Muscle of leg (tissue), 16 donors: ENCODE data around the gene DBI. TPM values are rescaled to one million over a fixed set of nuclear protein-coding genes. Genes with fewer than 3 reads are reported as not detected.

Experiments used
- DNase-seq: peaks from one replicate; pipeline ENCODE4 v3.0.0; 2013
- H3K27ac ChIP-seq: one replicate; pipeline ENCODE4 v1.5.1; 2013; ENCODE audit warnings: mild to moderate bottlenecking, low read length, control low read depth
- H3K27me3 ChIP-seq: one replicate; pipeline ENCODE4 v1.6.1; 2013; ENCODE audit warnings: low read length; ENCODE audit not compliant: control insufficient read depth, insufficient read depth
- H3K36me3 ChIP-seq: one replicate; pipeline ENCODE4 v1.6.1; 2013; ENCODE audit warnings: low read length; ENCODE audit not compliant: control insufficient read depth, insufficient read depth
- H3K4me1 ChIP-seq: one replicate; pipeline ENCODE4 v1.6.1; 2013; ENCODE audit warnings: low read length; ENCODE audit not compliant: control insufficient read depth, insufficient read depth
- H3K4me3 ChIP-seq: one replicate; pipeline ENCODE4 v1.5.1; 2013; ENCODE audit warnings: low read length, control low read depth
- H3K9me3 ChIP-seq: replicated peaks from 2 replicates; pipeline ENCODE4 v1.6.1; 2013; ENCODE audit warnings: low read depth, low read length; ENCODE audit not compliant: control insufficient read depth
- WGBS: methylation state at CpG from one replicate; pipeline ENCODE4 v1.1.5; 2013; ENCODE audit warnings: missing lambda C conversion rate; ENCODE audit not compliant: insufficient coverage; 5-methylcytosine and 5-hydroxymethylcytosine counted together
- long read RNA-seq, 11 donors: transcript quantifications; one replicate each; lab custom pipeline, GENCODE V29; 2026
- polyA plus RNA-seq, 8 donors: library from polyadenylated mRNA; unstranded; fragments of 120-200 nt; gene quantifications; one replicate each; pipeline versions ENCODE4 v1.2.1 to v1.2.3, GENCODE V29; 2013; ENCODE audit warnings: inconsistent platforms in 1 of 8, low replicate concordance in 1 of 8; ENCODE audit not compliant: insufficient read length in 8 of 8, insufficient read depth in 1 of 8
- total RNA-seq: library from RNA; stranded (reverse); fragments of 120-200 nt; gene quantifications from one replicate; pipeline ENCODE4 v1.2.4, GENCODE V29; 2013

Gene DBI
- total RNA-seq, result 179 TPM
- polyA plus RNA-seq, result 100 to 1,000 TPM; 252 to 319 (median 274) TPM
- long read RNA-seq, donor 1, transcript DBI-202 (4 exons, 637 nt), result major isoform, 111 of 119 reads
- long read RNA-seq, donor 1, partial matches to known transcripts, result 5 of 119 reads
- long read RNA-seq, donor 1, other reads (novel, unspliced or antisense), result 0 of 119 reads
- long read RNA-seq, donor 2, transcript DBI-202 (4 exons, 637 nt), result major isoform, 31 of 32 reads
- long read RNA-seq, donor 2, partial matches to known transcripts, result 0 of 32 reads
- long read RNA-seq, donor 2, other reads (novel, unspliced or antisense), result 0 of 32 reads
- long read RNA-seq, donor 3, transcript DBI-202 (4 exons, 637 nt), result major isoform, 248 of 272 reads
- long read RNA-seq, donor 3, partial matches to known transcripts, result 15 of 272 reads
- long read RNA-seq, donor 3, other reads (novel, unspliced or antisense), result 0 of 272 reads
- long read RNA-seq, donor 4, transcript DBI-202 (4 exons, 637 nt), result major isoform, 200 of 221 reads
- long read RNA-seq, donor 4, partial matches to known transcripts, result 14 of 221 reads
- long read RNA-seq, donor 4, other reads (novel, unspliced or antisense), result 0 of 221 reads
- long read RNA-seq, donor 5, transcript DBI-204 (5 exons, 576 nt), result minor isoform, 6 of 480 reads
- long read RNA-seq, donor 5, transcript DBI-202 (4 exons, 637 nt), result major isoform, 444 of 480 reads
- long read RNA-seq, donor 5, partial matches to known transcripts, result 28 of 480 reads
- long read RNA-seq, donor 5, other reads (novel, unspliced or antisense), result 0 of 480 reads
- long read RNA-seq, donor 6, transcript DBI-204 (5 exons, 576 nt), result minor isoform, 7 of 624 reads
- long read RNA-seq, donor 6, transcript DBI-202 (4 exons, 637 nt), result major isoform, 581 of 624 reads
- long read RNA-seq, donor 6, partial matches to known transcripts, result 28 of 624 reads
- long read RNA-seq, donor 6, other reads (novel, unspliced or antisense), result 0 of 624 reads
- long read RNA-seq, donor 7, transcript DBI-202 (4 exons, 637 nt), result major isoform, 273 of 314 reads
- long read RNA-seq, donor 7, partial matches to known transcripts, result 31 of 314 reads
- long read RNA-seq, donor 7, other reads (novel, unspliced or antisense), result 0 of 314 reads
- long read RNA-seq, donor 8, transcript DBI-202 (4 exons, 637 nt), result major isoform, 238 of 270 reads
- long read RNA-seq, donor 8, partial matches to known transcripts, result 23 of 270 reads
- long read RNA-seq, donor 8, other reads (novel, unspliced or antisense), result 0 of 270 reads
- long read RNA-seq, donor 9, transcript DBI-202 (4 exons, 637 nt), result major isoform, 236 of 268 reads
- long read RNA-seq, donor 9, partial matches to known transcripts, result 27 of 268 reads
- long read RNA-seq, donor 9, other reads (novel, unspliced or antisense), result 0 of 268 reads
- long read RNA-seq, donor 10, transcript DBI-202 (4 exons, 637 nt), result major isoform, 384 of 445 reads
- long read RNA-seq, donor 10, transcript DBI-206 (2 exons, 842 nt), result minor isoform, 6 of 445 reads
- long read RNA-seq, donor 10, transcript DBI-207 (2 exons, 784 nt), result minor isoform, 5 of 445 reads
- long read RNA-seq, donor 10, partial matches to known transcripts, result 42 of 445 reads
- long read RNA-seq, donor 10, other reads (novel, unspliced or antisense), result 0 of 445 reads
- long read RNA-seq, donor 11, transcript DBI-206 (2 exons, 842 nt), result minor isoform, 7 of 281 reads
- long read RNA-seq, donor 11, transcript DBI-202 (4 exons, 637 nt), result major isoform, 251 of 281 reads
- long read RNA-seq, donor 11, partial matches to known transcripts, result 17 of 281 reads
- long read RNA-seq, donor 11, other reads (novel, unspliced or antisense), result 0 of 281 reads

- H3K4me1 ChIP-seq, result peaks cover 28% of the 10 kb centered on the region
Measured at GRCh38 chr2:119366649-119367471, at the start of gene DBI, which contains the start of gene C2orf76. Gene DBI (plus strand): TSS chr2:119366977. CDS start chr2:119367052, 75 bp downstream. Gene C2orf76 (minus strand): TSS chr2:119366834. CDS start chr2:119339959, 26,875 bp downstream.

GRCh38 chr2:119317554-119317953 is 49.2 kb upstream of the DBI start:
- Histone ChIP-seq H3K4me3 (no peak overlapping the region), H3K4me1 (peaks cover 5% of the 10 kb centered on the region), H3K36me3 (no peaks in the 10 kb centered on the region), H3K27ac (no peak overlapping the region), H3K9me3 (no peaks in the 10 kb centered on the region), H3K27me3 (no peaks in the 10 kb centered on the region)
- DNase-seq, result no peak
- no CpG with 5 or more reads among the region's 1 CpG for WGBS

More at GRCh38 chr2:119366649-119367471, at the start of gene DBI, which contains the start of gene C2orf76:
- Histone ChIP-seq H3K36me3 (peaks cover 36% of the 10 kb centered on the region), H3K4me3 (peak within 1 kb of the TSS; percentile 97), H3K27ac (peak within 1 kb of the TSS; percentile 96), H3K9me3 (no peaks in the 10 kb centered on the region), H3K27me3 (no peaks in the 10 kb centered on the region)
- under 1% methylated on average over 61 of the region's 65 CpGs for WGBS
- DNase-seq, result peak; percentile 98

GRCh38 chr2:119319593-119319992 is 47.2 kb upstream of the DBI start:
- 66% methylated on average over 4 of the region's 7 CpGs for WGBS
- Histone ChIP-seq H3K4me1 (no peaks in the 10 kb centered on the region), H3K36me3 (no peaks in the 10 kb centered on the region), H3K27ac (no peak overlapping the region), H3K9me3 (no peaks in the 10 kb centered on the region), H3K4me3 (no peak overlapping the region), H3K27me3 (no peaks in the 10 kb centered on the region)
- DNase-seq, result no peak

GRCh38 chr2:119323459-119323858 is 43.3 kb upstream of the DBI start:
- H3K4me1 ChIP-seq, result no peaks in the 10 kb centered on the region
- DNase-seq, result no peak
- H3K9me3 ChIP-seq, result no peaks in the 10 kb centered on the region
- H3K27me3 ChIP-seq, result no peaks in the 10 kb centered on the region
- no peak overlapping the region for H3K4me3 ChIP-seq
- no peaks in the 10 kb centered on the region for H3K36me3 ChIP-seq
- H3K27ac ChIP-seq, result no peak overlapping the region
- 86% methylated on average over 6 of the region's 8 CpGs for WGBS

- Histone ChIP-seq H3K36me3 (no peaks in the 10 kb centered on the region), H3K9me3 (no peaks in the 10 kb centered on the region), H3K4me3 (no peak overlapping the region), H3K27me3 (no peaks in the 10 kb centered on the region), H3K27ac (no peak overlapping the region), H3K4me1 (no peaks in the 10 kb centered on the region)
- WGBS, result 78% methylated on average over 5 of the region's 9 CpGs
- DNase-seq, result no peak
Measured at GRCh38 chr2:119324685-119325270, 42.0 kb upstream of the DBI start.

- no peak overlapping the region for H3K27ac ChIP-seq
- H3K4me3 ChIP-seq, result no peak overlapping the region
- H3K4me1 ChIP-seq, result no peaks in the 10 kb centered on the region
- H3K27me3 ChIP-seq, result no peaks in the 10 kb centered on the region
- whole genome bisulfite sequencing, result no CpG with 5 or more reads among the region's 1 CpG
- H3K36me3 ChIP-seq, result no peaks in the 10 kb centered on the region
- DNase-seq, result peak; percentile 19
- H3K9me3 ChIP-seq, result no peaks in the 10 kb centered on the region
Measured at GRCh38 chr2:119326938-119327337, 39.8 kb upstream of the DBI start.

GRCh38 chr2:119327431-119327830 is 39.3 kb upstream of the DBI start:
- WGBS, result 80% methylated on average over 3 of the region's 6 CpGs
- no peaks in the 10 kb centered on the region for H3K27me3 ChIP-seq
- H3K9me3 ChIP-seq, result no peaks in the 10 kb centered on the region
- no peak for DNase-seq
- no peak overlapping the region for H3K4me3 ChIP-seq
- no peak overlapping the region for H3K27ac ChIP-seq
- no peaks in the 10 kb centered on the region for H3K4me1 ChIP-seq
- no peaks in the 10 kb centered on the region for H3K36me3 ChIP-seq

- no peak for DNase-seq
- WGBS, result 80% methylated on average over 1 of the region's 6 CpGs
Measured at GRCh38 chr2:119332953-119333352, 33.8 kb upstream of the DBI start.

More at GRCh38 chr2:119332953-119333352, 33.8 kb upstream of the DBI start:
- no peaks in the 10 kb centered on the region for H3K27me3 ChIP-seq
- H3K4me3 ChIP-seq, result no peak overlapping the region
- H3K27ac ChIP-seq, result no peak overlapping the region
- H3K4me1 ChIP-seq, result no peaks in the 10 kb centered on the region
- peaks cover 6% of the 10 kb centered on the region for H3K36me3 ChIP-seq
- no peaks in the 10 kb centered on the region for H3K9me3 ChIP-seq
